ENCODE data around the gene LIMA1.
"Not testable (repeated sequence)": the region's sequence is repeated elsewhere in the genome, so short reads cannot be mapped to it uniquely, and the experiment has no call there.

LIMA1 gene

GRCh38 chr12:50246873-50247612 is 36.3 kb downstream of the LIMA1 start:
- peak; percentile 99 for DNase-seq

DNA sequence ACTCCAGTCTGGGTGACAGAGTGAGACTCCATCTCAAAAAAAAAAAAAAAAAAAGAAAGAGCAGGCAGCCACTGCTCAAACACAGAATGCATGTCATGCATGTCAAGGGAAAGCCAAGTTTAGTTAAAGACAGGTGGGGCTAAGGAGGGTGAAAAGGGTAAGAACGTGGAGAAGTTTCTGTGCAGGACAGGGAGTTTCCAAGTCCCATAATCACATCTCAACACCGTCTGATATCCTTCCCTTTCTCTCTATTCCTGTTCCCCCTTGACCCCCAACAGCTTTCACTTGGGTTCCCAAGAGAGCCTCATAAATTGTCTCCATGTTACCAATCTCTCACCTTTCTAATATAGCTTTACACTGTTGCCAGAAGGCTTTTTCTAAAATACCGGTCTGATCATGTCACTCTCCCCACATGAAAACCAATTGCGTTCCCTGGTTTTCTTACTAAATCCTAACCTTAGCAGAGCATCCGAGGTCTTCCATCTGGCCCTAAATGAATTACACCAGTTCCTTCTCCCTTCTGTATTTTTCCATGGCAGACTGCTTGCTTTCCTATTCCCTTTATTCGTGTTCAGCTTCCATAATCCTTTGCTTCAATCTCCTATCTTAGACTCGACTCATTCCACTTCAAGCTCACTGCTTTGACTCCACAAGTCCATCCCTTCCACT is 37.0 kb downstream of the LIMA1 start:
- DNase-seq = no peak

DNA sequence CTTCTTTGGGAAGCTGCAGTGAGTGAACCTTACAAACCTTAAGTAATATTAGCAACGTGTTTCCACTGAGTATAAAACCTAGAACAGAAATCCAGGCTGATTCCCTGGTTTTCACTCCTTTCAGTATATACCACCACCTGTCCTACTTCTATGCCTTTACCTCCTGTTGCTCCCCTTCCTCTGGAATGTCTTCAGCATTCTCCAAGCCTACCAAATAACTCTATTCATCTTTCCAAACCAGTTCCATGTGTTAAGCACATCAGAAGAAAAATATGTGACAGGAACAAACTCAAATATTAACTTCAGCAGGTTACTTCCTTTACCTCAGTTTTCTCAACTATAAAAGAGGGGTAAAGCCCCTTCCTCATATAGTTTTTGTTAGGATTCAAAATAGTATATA is 39.8 kb downstream of the LIMA1 start:
- no peak for DNase-seq

DNA sequence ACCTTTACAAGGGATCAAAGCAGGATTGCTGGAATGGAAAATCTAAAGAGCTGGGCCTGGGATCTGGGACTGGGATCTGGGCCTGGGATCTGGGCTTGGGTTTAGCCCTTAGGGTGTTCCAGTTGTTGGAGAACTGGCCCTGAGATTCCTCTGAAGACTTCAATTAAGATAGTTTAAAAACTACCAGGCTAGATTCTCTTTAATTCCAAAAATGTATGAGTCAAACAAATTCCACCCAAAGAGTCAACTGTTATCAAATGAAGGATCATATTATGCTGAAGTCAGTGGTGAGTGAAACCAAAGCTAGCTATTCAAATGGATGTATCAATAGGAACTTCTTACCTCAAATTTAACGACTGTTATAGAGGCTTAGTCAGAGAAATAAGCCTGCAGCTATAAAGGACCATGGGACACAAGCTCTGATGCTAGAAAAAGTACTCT is 40.5 kb downstream of the LIMA1 start:
- DNase-seq = peak; percentile 82

GRCh38 chr12:50241178-50241577 is 42.1 kb downstream of the LIMA1 start:
- peak; percentile 43 for DNase-seq

GRCh38 chr12:50240792-50241114 is 42.6 kb downstream of the LIMA1 start:
- peak; percentile 32 for DNase-seq

- no peak for DNase-seq
Measured at GRCh38 chr12:50240096-50240791, 43.1 kb downstream of the LIMA1 start.

GRCh38 chr12:50239355-50239891 is 43.9 kb downstream of the LIMA1 start:
- no peak for DNase-seq

DNA sequence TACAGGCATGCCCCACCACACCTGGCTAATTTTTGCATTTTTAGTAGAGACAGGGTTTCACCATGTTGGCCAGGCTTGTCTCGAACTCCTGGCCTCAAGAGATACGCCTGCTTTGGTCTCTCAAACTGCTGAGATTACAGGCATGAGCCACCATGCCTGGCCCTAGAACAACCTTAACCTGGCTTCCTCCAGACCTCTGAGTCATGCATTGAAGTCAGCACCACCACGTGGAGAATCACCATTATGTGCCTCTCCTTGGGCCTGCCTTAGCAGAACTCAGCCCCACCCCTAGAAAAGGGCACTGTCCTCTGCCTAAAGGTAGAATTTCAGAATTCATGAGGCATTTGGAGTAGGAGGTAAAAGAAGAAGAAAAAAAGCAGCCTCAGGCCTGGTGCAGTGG is 49.0 kb downstream of the LIMA1 start:
- no peak for DNase-seq

GRCh38 chr12:50232771-50233209 is 50.5 kb downstream of the LIMA1 start:
- DNase-seq = no peak

GRCh38 chr12:50232206-50232605 is 51.1 kb downstream of the LIMA1 start:
- DNase-seq = no peak

DNA sequence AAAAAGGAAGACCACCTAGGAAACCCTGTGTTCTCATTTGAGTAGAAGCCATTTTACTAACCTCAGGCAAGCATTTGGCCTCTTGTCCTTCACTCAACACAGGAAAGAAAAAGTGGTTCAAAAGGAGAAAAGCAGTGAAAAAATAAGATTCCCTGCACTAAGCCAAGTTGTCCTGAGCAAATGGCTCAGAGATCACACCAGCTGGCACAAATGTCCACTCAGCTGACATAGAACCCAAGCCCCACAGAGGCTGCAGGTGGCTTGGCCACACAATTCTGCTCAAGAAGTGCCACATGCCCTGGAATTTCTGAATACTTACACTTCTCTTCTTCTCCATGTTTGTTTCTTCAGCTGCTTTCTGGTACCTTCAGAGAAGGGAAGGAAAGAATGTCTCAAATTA is 52.0 kb downstream of the LIMA1 start:
- no peak for DNase-seq

DNA sequence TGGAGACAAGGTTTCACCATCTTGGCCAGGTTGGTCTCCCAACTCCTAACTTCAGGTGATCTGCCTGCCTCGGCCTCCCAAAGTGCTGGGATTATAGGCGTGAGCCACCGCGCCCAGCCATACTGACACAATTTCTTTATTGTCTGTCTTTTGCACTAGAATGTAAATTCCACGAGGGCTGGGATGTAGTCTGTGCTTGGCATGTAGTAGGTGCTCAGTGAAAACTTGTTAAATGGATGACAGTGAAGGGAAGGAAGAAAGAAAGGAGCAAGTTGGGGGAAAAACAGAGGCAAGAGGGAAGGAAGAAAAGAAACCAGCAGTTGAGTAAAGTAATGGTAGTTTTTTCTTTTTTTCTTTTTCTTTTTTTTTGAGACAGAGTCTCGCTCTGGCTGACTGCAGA is 53.1 kb downstream of the LIMA1 start:
- no peak for DNase-seq

DNA sequence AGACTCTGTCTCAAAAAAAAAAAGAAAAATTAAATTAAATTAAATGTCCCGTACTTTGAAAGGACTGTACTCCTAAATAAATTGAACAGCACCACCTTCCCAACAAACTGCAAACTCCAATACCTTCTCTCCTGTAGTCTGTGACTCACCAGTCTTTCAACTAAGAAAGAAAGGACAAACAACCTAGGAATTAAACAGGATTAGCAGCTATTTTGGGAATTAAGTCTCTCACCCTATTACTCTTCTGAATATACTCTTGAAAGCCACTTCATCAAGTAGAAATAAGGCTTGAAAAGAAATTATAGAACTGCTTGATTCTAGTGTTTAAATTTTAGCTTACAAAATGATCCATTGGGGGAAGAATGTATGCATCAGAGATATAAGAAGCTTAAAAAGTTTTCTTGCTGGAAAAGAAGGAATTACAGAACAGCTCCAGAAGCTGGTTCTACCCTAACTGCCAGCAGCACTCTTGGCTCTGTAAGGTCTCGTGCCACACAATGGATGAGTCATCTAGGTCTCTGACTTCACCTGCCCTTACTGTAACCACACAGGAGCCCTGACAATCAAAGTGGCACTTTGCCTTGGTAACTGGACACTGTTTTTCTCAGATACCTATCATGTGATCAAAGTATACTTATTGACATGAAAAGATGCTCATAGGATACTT is 59.2 kb downstream of the LIMA1 start:
- DNase-seq = no peak

GRCh38 chr12:50222275-50222783 is 61.0 kb downstream of the LIMA1 start:
- peak; percentile 92 for DNase-seq

- peak; percentile 90 for DNase-seq
Measured at GRCh38 chr12:50221228-50222008, 61.9 kb downstream of the LIMA1 start.

GRCh38 chr12:50220363-50220995 is 62.8 kb downstream of the LIMA1 start:
- DNase-seq = peak; percentile 67

GRCh38 chr12:50219544-50219943 is 63.8 kb downstream of the LIMA1 start:
- no peak for DNase-seq

GRCh38 chr12:50219001-50219400 is 64.3 kb downstream of the LIMA1 start:
- DNase-seq = not testable (repeated sequence)

- DNase-seq = peak; percentile 61
Measured at GRCh38 chr12:50218386-50218785, 64.9 kb downstream of the LIMA1 start.

- DNase-seq = no peak
Measured at GRCh38 chr12:50217202-50217601, 66.1 kb downstream of the LIMA1 start.
